Keratinocyte (primary cell): ENCODE data around the gene TPM1. TPM values are rescaled to one million over a fixed set of nuclear protein-coding genes. Genes with fewer than 3 reads are reported as not detected.

Source experiments
- DNase-seq: peaks from one replicate; pipeline ENCODE4 v3.0.0-alpha.2; 2011; ENCODE audit warnings: low read depth, missing footprints, low spot score
- FAIRE-seq: peaks from 2 replicates; lab custom pipeline; 2011; peaks lifted over from hg19 to GRCh38; lab: Jason Lieb, UNC
- H2AFZ ChIP-seq: 2 replicates; pipeline ENCODE4 v1.6.0; 2012; ENCODE audit warnings: low read length, control low read depth, inconsistent platforms; ENCODE audit not compliant: control insufficient read depth
- H3K27ac ChIP-seq: 2 replicates; pipeline ENCODE4 v1.5.1; 2011; ENCODE audit warnings: low read length; ENCODE audit not compliant: control insufficient read depth, insufficient read depth
- H3K27me3 ChIP-seq: 3 replicates; pipeline ENCODE4 v1.6.0; 2011; ENCODE audit warnings: low read length; ENCODE audit not compliant: control insufficient read depth, insufficient read depth; ENCODE audit errors: extremely low read depth
- H3K36me3 ChIP-seq, 2 experiments: 2 replicates in 1 of 2; 3 replicates in 1 of 2; pipeline ENCODE4 v1.5.1; 2011; ENCODE audit warnings: low read length in 2 of 2, mild to moderate bottlenecking in 1 of 2; ENCODE audit not compliant: control insufficient read depth in 2 of 2, insufficient read depth in 2 of 2; ENCODE audit errors: extremely low read depth in 1 of 2
- H3K4me1 ChIP-seq: 3 replicates; pipeline ENCODE4 v1.5.1; 2011; ENCODE audit warnings: low read length; ENCODE audit not compliant: control insufficient read depth, insufficient read depth; ENCODE audit errors: extremely low read depth
- H3K4me2 ChIP-seq: 3 replicates; pipeline ENCODE4 v1.6.0; 2011; ENCODE audit warnings: low read depth, low read length; ENCODE audit not compliant: control insufficient read depth, insufficient read depth; ENCODE audit errors: extremely low read depth
- H3K4me3 ChIP-seq, 3 experiments: fragments of 200-600 bp in 1 of 3; sonication (generic) in 1 of 3; 2 replicates in 2 of 3; 3 replicates in 1 of 3; pipeline ENCODE4 v1.5.1; 2011 to 2016; ENCODE audit warnings: low read length in 3 of 3, mild to moderate bottlenecking in 3 of 3, control low read depth in 2 of 3, inconsistent platforms in 1 of 3, low read depth in 1 of 3, mixed read lengths in 1 of 3, mixed run types in 1 of 3, moderate library complexity in 1 of 3; ENCODE audit not compliant: control insufficient read depth in 2 of 3, insufficient read depth in 2 of 3; ENCODE audit errors: extremely low read depth in 1 of 3
- H3K79me2 ChIP-seq: 2 replicates; pipeline ENCODE4 v1.6.0; 2012; ENCODE audit warnings: low read length; ENCODE audit not compliant: control insufficient read depth, insufficient read depth
- H3K9ac ChIP-seq: 3 replicates; pipeline ENCODE4 v1.6.0; 2011; ENCODE audit warnings: low read length; ENCODE audit not compliant: control insufficient read depth, insufficient read depth; ENCODE audit errors: extremely low read depth
- H3K9me1 ChIP-seq: 3 replicates; pipeline ENCODE4 v1.6.0; 2011; ENCODE audit warnings: low read length; ENCODE audit not compliant: control insufficient read depth, insufficient read depth; ENCODE audit errors: extremely low read depth
- H3K9me3 ChIP-seq: 2 replicates; pipeline ENCODE4 v1.5.1; 2012; ENCODE audit warnings: low read depth, low read length; ENCODE audit not compliant: control insufficient read depth
- H4K20me1 ChIP-seq: 3 replicates; pipeline ENCODE4 v1.6.0; 2011; ENCODE audit warnings: low read length; ENCODE audit not compliant: control insufficient read depth, insufficient read depth; ENCODE audit errors: extremely low read depth
- CTCF ChIP-seq, 3 experiments: IDR thresholded peaks in 1 of 3; conservative IDR thresholded peaks in 1 of 3; optimal IDR thresholded peaks in 1 of 3; 2 replicates in 2 of 3; 3 replicates in 1 of 3; pipeline versions ENCODE3 to v1.5.1; 2011; ENCODE audit warnings: low read length in 3 of 3, mild to moderate bottlenecking in 3 of 3, moderate library complexity in 2 of 3, control low read depth in 1 of 3, inconsistent platforms in 1 of 3; ENCODE audit not compliant: insufficient read depth in 2 of 3; ENCODE audit errors: extremely low read depth in 1 of 3
- EZH2 ChIP-seq: IDR thresholded peaks from one replicate; pipeline ENCODE4 v1.6.1; 2012; ENCODE audit warnings: inconsistent platforms, mild to moderate bottlenecking, low read length, moderate library complexity
- dilution Hi-C: fragments of 300-500 bp; cut with MboI; formaldehyde crosslinking; loops from one replicate; pipeline ENCODE4 v1.7.0; 2020; ENCODE audit warnings: low sequenced_read_pairs; ENCODE audit not compliant: extremely low pct_ligation_motif_present
- polyA plus RNA-seq, 5 experiments: library from polyadenylated mRNA; depleted of rRNA in 3 of 5; stranded (reverse) in 3 of 5; stranded (forward) in 1 of 5; unstranded in 1 of 5; fragments of >200 nt; gene quantifications; 1 replicate in 1 of 5; 2 replicates in 3 of 5; 3 replicates in 1 of 5; pipeline versions ENCODE4 v1.2.1 to v1.2.3, GENCODE V29; 2011 to 2012; ENCODE audit warnings: missing spikeins in 2 of 5, low read depth in 1 of 5, low replicate concordance in 1 of 5

TPM1 gene
- polyA plus RNA-seq, 1 donor (not counting 4 experiments of a cell fraction or from before 2014, with no cell fraction given): 370 TPM

- Histone ChIP-seq H3K27ac (no peak overlapping the region), H3K4me2 (no peak overlapping the region), H3K9me1 (no peaks in the 10 kb centered on the region), H2AFZ (no peak overlapping the region), H3K4me3 (no peak overlapping the region), H3K9me3 (no peaks in the 10 kb centered on the region), H3K27me3 (no peaks in the 10 kb centered on the region), H3K79me2 (no peaks in the 10 kb centered on the region), H3K9ac (no peak overlapping the region), H3K4me1 (no peaks in the 10 kb centered on the region), H4K20me1 (no peaks in the 10 kb centered on the region), H3K36me3 (peaks cover 51% of the 10 kb centered on the region in 2 experiments)
- no peak for FAIRE-seq
- TF ChIP-seq EZH2: no peak
- no peak for TF ChIP-seq CTCF (optimal IDR thresholded peaks at IDR 0.05 in 1 of 3, IDR thresholded peaks at IDR 0.05 in 1 of 3, conservative IDR thresholded peaks at IDR 0.05 in 1 of 3; ENCODE audit: extremely low read depth in 1 of 3, insufficient read depth in 2 of 3, low read length in 3 of 3)
- DNase-seq: no peak
- dilution Hi-C loops: no loop called here
Observed at GRCh38 chr15:63061975-63062374, 19.4 kb downstream of the TPM1 start.

GRCh38 chr15:63063164-63063756 is 20.7 kb downstream of the TPM1 start:
- dilution Hi-C loops: no loop called here
- Histone ChIP-seq H3K4me3 (no peak overlapping the region), H3K4me1 (no peaks in the 10 kb centered on the region), H3K9ac (no peak overlapping the region), H2AFZ (no peak overlapping the region), H3K4me2 (no peak overlapping the region), H3K27ac (no peak overlapping the region), H3K27me3 (no peaks in the 10 kb centered on the region), H3K9me3 (no peaks in the 10 kb centered on the region), H3K36me3 (peaks cover 40 to 49% of the 10 kb centered on the region in 2 experiments), H3K9me1 (no peaks in the 10 kb centered on the region), H4K20me1 (no peaks in the 10 kb centered on the region), H3K79me2 (no peaks in the 10 kb centered on the region)
- DNase-seq: no peak
- no peak for TF ChIP-seq EZH2
- TF ChIP-seq CTCF (optimal IDR thresholded peaks at IDR 0.05 in 1 of 3, IDR thresholded peaks at IDR 0.05 in 1 of 3, conservative IDR thresholded peaks at IDR 0.05 in 1 of 3; ENCODE audit: extremely low read depth in 1 of 3, insufficient read depth in 2 of 3, low read length in 3 of 3): no peak
- no peak for FAIRE-seq
